ENCODE measurements around the gene C2CD4A.

Gene C2CD4A

GRCh38 chr15:62099094-62099601 is 32.4 kb downstream of the C2CD4A start:
- TF ChIP-seq, protein P1, sequence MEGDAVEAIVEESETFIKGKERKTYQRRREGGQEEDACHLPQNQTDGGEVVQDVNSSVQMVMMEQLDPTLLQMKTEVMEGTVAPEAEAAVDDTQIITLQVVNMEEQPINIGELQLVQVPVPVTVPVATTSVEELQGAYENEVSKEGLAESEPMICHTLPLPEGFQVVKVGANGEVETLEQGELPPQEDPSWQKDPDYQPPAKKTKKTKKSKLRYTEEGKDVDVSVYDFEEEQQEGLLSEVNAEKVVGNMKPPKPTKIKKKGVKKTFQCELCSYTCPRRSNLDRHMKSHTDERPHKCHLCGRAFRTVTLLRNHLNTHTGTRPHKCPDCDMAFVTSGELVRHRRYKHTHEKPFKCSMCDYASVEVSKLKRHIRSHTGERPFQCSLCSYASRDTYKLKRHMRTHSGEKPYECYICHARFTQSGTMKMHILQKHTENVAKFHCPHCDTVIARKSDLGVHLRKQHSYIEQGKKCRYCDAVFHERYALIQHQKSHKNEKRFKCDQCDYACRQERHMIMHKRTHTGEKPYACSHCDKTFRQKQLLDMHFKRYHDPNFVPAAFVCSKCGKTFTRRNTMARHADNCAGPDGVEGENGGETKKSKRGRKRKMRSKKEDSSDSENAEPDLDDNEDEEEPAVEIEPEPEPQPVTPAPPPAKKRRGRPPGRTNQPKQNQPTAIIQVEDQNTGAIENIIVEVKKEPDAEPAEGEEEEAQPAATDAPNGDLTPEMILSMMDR (IDR thresholded peaks at IDR 0.05) = no peak
- Histone ChIP-seq H3K27ac (peak overlapping the region; percentile 22 to 45), H3K4me1 (peaks cover 0 to 5% (median 2%) of the 10 kb centered on the region in 4 donors), H3K4me3 (peak overlapping the region in 1 of 2 donors; percentile 8), H3K27me3 (no peaks in the 10 kb centered on the region), H3K9me3 (no peaks in the 10 kb centered on the region), H3K36me3 (no peaks in the 10 kb centered on the region)
- intact Hi-C loops (cut with DNase I; ENCODE audit: low total_unique reads) = no loop called here
- DNase-seq = no peak

GRCh38 chr15:62103431-62103830 is 36.7 kb downstream of the C2CD4A start:
- Histone ChIP-seq H3K27me3 (no peaks in the 10 kb centered on the region), H3K9me3 (no peaks in the 10 kb centered on the region), H3K4me1 (peaks cover 0 to 5% (median 2%) of the 10 kb centered on the region in 4 donors), H3K36me3 (no peaks in the 10 kb centered on the region), H3K27ac (no peak overlapping the region), H3K4me3 (no peak overlapping the region)
- DNase-seq = no peak
- intact Hi-C loops (cut with DNase I; ENCODE audit: low total_unique reads) = no loop called here
- TF ChIP-seq, protein P1 (IDR thresholded peaks at IDR 0.05) = no peak

- Histone ChIP-seq H3K9me3 (no peaks in the 10 kb centered on the region), H3K4me3 (no peak overlapping the region), H3K36me3 (no peaks in the 10 kb centered on the region), H3K4me1 (peaks cover 0 to 3% (median 0%) of the 10 kb centered on the region in 4 donors), H3K27ac (no peak overlapping the region), H3K27me3 (no peaks in the 10 kb centered on the region)
- TF ChIP-seq, protein P1 (IDR thresholded peaks at IDR 0.05) = no peak
- DNase-seq = no peak
- intact Hi-C loops (cut with DNase I; ENCODE audit: low total_unique reads) = no loop called here
These were observed 37.6 kb downstream of the C2CD4A start for GRCh38 chr15:62104401-62104800.

DNA sequence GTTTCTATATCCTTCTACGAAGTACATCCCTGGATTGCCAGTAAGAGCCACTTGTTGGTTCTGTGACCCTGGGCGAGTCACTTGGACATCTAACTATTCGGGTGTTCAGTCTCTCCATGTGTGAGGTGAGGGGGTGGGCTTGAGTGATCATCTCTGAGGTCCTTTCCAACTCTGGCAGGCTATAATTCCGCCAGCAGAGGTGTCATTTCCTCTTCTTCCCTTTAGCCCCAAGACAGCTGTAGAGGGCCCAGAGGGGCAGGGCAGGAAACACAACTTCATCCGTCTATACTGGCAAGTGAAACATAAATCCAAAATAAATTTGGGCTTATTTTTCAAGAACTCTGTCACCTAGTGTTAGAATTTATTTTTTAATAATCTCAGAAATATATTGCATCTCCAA is 38.1 kb downstream of the C2CD4A start:
- no peak for DNase-seq
- H3K27ac ChIP-seq = no peak overlapping the region
- H3K9me3 ChIP-seq = no peaks in the 10 kb centered on the region
- H3K4me1 ChIP-seq = peaks cover 0 to 5% (median under 1%) of the 10 kb centered on the region in 4 donors
- TF ChIP-seq, protein P1 (IDR thresholded peaks at IDR 0.05) = no peak
- no peaks in the 10 kb centered on the region for H3K27me3 ChIP-seq
- H3K36me3 ChIP-seq = no peaks in the 10 kb centered on the region
- no peak overlapping the region for H3K4me3 ChIP-seq
- intact Hi-C loops (cut with DNase I; ENCODE audit: low total_unique reads) = no loop called here

DNA sequence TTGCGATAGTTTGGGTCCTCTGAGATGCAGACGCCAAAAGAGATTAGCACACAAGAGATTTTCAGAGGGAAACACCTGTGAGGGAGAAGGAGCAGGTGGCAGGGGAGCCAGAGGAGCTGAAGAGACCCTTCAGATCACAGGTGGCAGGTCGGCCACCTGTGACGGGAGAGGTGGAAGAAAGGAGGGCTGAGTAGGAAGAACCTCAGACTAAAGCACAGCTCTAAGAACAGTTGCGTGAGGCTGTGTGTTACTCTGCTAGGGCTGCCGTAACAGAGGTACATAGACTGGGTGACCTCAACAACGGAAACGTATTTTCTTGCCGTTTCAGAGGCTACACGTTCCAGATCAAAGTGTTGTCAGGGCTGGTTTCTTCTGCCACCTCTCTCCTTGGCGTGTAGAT is 38.5 kb downstream of the C2CD4A start:
- H3K27me3 ChIP-seq = no peaks in the 10 kb centered on the region

More for the DNA sequence above, 38.5 kb downstream of the C2CD4A start:
- no peak overlapping the region for H3K4me3 ChIP-seq
- TF ChIP-seq, protein P1 (IDR thresholded peaks at IDR 0.05) = no peak
- no peak for DNase-seq
- intact Hi-C loops (cut with DNase I; ENCODE audit: low total_unique reads) = no loop called here
- peaks cover 0 to 9% (median 5%) of the 10 kb centered on the region in 4 donors for H3K4me1 ChIP-seq
- H3K9me3 ChIP-seq = no peaks in the 10 kb centered on the region
- no peaks in the 10 kb centered on the region for H3K36me3 ChIP-seq
- H3K27ac ChIP-seq = no peak overlapping the region
